Body of pancreas (tissue), 4 donors: ENCODE measurements around the gene HLA-B. TPM values are rescaled to one million over a fixed set of nuclear protein-coding genes. Genes with fewer than 3 reads are reported as not detected.

Experiments
- ATAC-seq: fragments of 150-250 bp; one replicate; pipeline ENCODE4 v1.9.1; 2016
- DNase-seq, 4 donors: peaks; one replicate each; pipeline ENCODE4 v3.0.0-alpha.2; 2019
- H3K27ac ChIP-seq, 4 donors: fragments of 200-600 bp; sonication (generic); 1 replicate in 3 of 4; 2 replicates in 1 of 4; pipeline versions ENCODE4 v1.5.1 to v1.6.1; 2016 to 2019; ENCODE audit warnings: mild to moderate bottlenecking in 1 of 4, mixed read lengths in 1 of 4, moderate library complexity in 1 of 4
- H3K27me3 ChIP-seq, 2 donors: fragments of 200-600 bp; sonication (generic); one replicate each; pipeline ENCODE4 v1.6.0; 2016; ENCODE audit warnings: mild to moderate bottlenecking in 1 of 2
- H3K36me3 ChIP-seq, 2 donors: fragments of 200-600 bp; sonication (generic); replicated peaks in 1 of 2; 2 replicates each; pipeline ENCODE4 v1.5.1; 2016; ENCODE audit warnings: low read depth in 2 of 2; ENCODE audit not compliant: insufficient read depth in 1 of 2
- H3K4me1 ChIP-seq: fragments of 200-600 bp; sonication (generic); one replicate; pipeline ENCODE4 v1.6.0; 2016
- H3K4me3 ChIP-seq, 2 donors: fragments of 200-600 bp; sonication (generic); 1 replicate in 1 of 2; 2 replicates in 1 of 2; pipeline ENCODE4 v1.5.1; 2016 to 2019
- H3K9me3 ChIP-seq, 3 donors: fragments of 200-600 bp; sonication (generic); 1 replicate in 2 of 3; 2 replicates in 1 of 3; pipeline ENCODE4 v1.5.1; 2016
- CTCF ChIP-seq, 7 experiments: fragments of 450-650 bp in 4 of 7; fragments of 200-600 bp in 3 of 7; sonication (generic) in 3 of 7; IDR thresholded peaks; one replicate each; pipeline ENCODE4 v1.5.1; 2016 to 2019; ENCODE audit warnings: antibody characterized with exemption in 7 of 7
- POLR2A ChIP-seq, 3 donors: fragments of 450-650 bp; IDR thresholded peaks; one replicate each; pipeline ENCODE4 v1.6.1; 2016; ENCODE audit warnings: antibody characterized with exemption in 3 of 3, mild to moderate bottlenecking in 2 of 3
- WGBS, 2 donors: methylation state at CpG; one replicate each; pipeline ENCODE4 v1.1.5; 2017; 5-methylcytosine and 5-hydroxymethylcytosine counted together
- intact Hi-C: fragments of 100-400 bp; cut with DNase I; formaldehyde crosslinking; loops from one replicate; pipeline ENCODE4 v1.15.1; 2023
- total RNA-seq, 2 donors: library from RNA; depleted of rRNA; stranded (reverse); fragments of >200 nt; gene quantifications; one replicate each; pipeline ENCODE4 v1.1.0, GENCODE V29; 2016

The HLA-B gene
- total RNA-seq, 2 donors from 2014 or later, result 316 to 342 TPM

DNA sequence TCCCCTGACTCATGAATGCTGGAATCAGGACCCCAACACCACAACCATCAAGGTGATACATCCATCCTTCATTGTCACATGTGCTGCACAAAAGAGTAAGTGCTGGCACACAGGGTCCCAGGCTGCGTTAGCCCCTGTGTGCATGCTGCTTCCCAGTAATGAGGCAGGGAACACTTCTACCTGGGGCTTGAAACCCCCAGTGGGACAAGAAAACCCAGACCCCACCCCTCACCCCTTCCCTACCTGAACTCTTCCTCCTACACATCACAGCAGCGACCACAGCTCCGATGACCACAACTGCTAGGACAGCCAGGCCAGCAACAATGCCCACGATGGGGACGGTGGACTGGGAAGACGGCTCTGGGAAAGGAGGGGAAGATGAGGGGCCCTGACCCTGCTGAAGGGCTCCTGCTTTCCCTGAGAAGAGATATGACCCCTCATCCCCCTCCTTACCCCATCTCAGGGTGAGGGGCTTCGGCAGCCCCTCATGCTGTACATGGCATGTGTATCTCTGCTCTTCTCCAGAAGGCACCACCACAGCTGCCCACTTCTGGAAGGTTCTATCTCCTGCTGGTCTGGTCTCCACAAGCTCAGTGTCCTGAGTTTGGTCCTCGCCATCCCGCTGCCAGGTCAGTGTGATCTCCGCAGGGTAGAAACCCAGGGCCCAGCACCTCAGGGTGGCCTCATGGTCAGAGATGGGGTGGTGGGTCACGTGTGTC lies 2.0 kb downstream of the HLA-B start:
- ATAC-seq (no peak), DNase-seq (no peak)
- TF ChIP-seq POLR2A (IDR thresholded peaks at IDR 0.05), result no peak
- no peak for TF ChIP-seq CTCF (IDR thresholded peaks at IDR 0.05)
- intact Hi-C loops, result no loop called here
- H3K4me3 ChIP-seq, result peak overlapping the region in 1 of 2 donors; percentile 2
- H3K9me3 ChIP-seq, result no peaks in the 10 kb centered on the region
- peaks cover 10% of the 10 kb centered on the region for H3K4me1 ChIP-seq
- no peaks in the 10 kb centered on the region for H3K27me3 ChIP-seq
- no peak overlapping the region for H3K27ac ChIP-seq
- 59 to 75% methylated on average over 8 to 11 of the region's 11 CpGs for WGBS, 2 donors
- no peaks in the 10 kb centered on the region for H3K36me3 ChIP-seq

GRCh38 chr6:31354158-31354863 lies 2.7 kb downstream of the HLA-B start:
- no peak overlapping the region for H3K4me3 ChIP-seq
- H3K4me1 ChIP-seq, result peaks cover 10% of the 10 kb centered on the region
- H3K9me3 ChIP-seq, result no peaks in the 10 kb centered on the region
- WGBS, 2 donors, result 59 to 75% methylated on average over 10 to 11 of the region's 11 CpGs
- H3K27me3 ChIP-seq, result no peaks in the 10 kb centered on the region
- TF ChIP-seq POLR2A (IDR thresholded peaks at IDR 0.05) (no peak), CTCF (IDR thresholded peaks at IDR 0.05) (no peak)
- intact Hi-C loops, result no loop called here
- DNase-seq (no peak), ATAC-seq (no peak)
- H3K36me3 ChIP-seq, result no peaks in the 10 kb centered on the region
- no peak overlapping the region for H3K27ac ChIP-seq

GRCh38 chr6:31353384-31353945 lies 3.5 kb downstream of the HLA-B start:
- TF ChIP-seq POLR2A (IDR thresholded peaks at IDR 0.05) (no peak), CTCF (IDR thresholded peaks at IDR 0.05) (no peak)
- no peak overlapping the region for H3K4me3 ChIP-seq

GRCh38 chr6:31352683-31353383 lies 4.1 kb downstream of the HLA-B start:
- H3K36me3 ChIP-seq, result no peaks in the 10 kb centered on the region
- H3K27me3 ChIP-seq, result no peaks in the 10 kb centered on the region
- intact Hi-C loops, result no loop called here
- 58 to 73% methylated on average over 5 to 6 of the region's 6 CpGs for WGBS, 2 donors
- no peak for ATAC-seq
- DNase-seq, result no peak
- TF ChIP-seq POLR2A (IDR thresholded peaks at IDR 0.05) (peak in 1 of 3 donors; percentile 13), CTCF (IDR thresholded peaks at IDR 0.05) (no peak)
- H3K4me3 ChIP-seq, result no peak overlapping the region
- H3K27ac ChIP-seq, result no peak overlapping the region
- no peaks in the 10 kb centered on the region for H3K9me3 ChIP-seq
- H3K4me1 ChIP-seq, result peaks cover 10% of the 10 kb centered on the region

More at GRCh38 chr6:31353384-31353945, 3.5 kb downstream of the HLA-B start:
- DNase-seq (no peak), ATAC-seq (no peak)
- no peaks in the 10 kb centered on the region for H3K27me3 ChIP-seq
- no peaks in the 10 kb centered on the region for H3K9me3 ChIP-seq
- H3K4me1 ChIP-seq, result peaks cover 10% of the 10 kb centered on the region
- intact Hi-C loops, result no loop called here
- 55 to 80% methylated on average over 6 of the region's 6 CpGs for WGBS, 2 donors
- H3K36me3 ChIP-seq, result no peaks in the 10 kb centered on the region
- H3K27ac ChIP-seq, result no peak overlapping the region
